OCI-LY3 (cell line): ENCODE results near the gene VTI1A.

ENCODE experiments used
- H2AFZ ChIP-seq: fragments of 200-600, 300-600 bp; shearing (Covaris generic); 2 replicates; pipeline ENCODE4 v1.6.0; 2014; ENCODE audit warnings: antibody characterized with exemption, low read depth, low read length
- H3K27ac ChIP-seq: fragments of 200-600, 300-600 bp; sonication (generic); 2 replicates; pipeline ENCODE4 v1.5.1; 2014; ENCODE audit warnings: mild to moderate bottlenecking, low read length, moderate library complexity, mixed read lengths
- H3K27me3 ChIP-seq: fragments of 200-600, 300-600 bp; sonication (generic); 2 replicates; pipeline ENCODE4 v1.6.1; 2014; ENCODE audit warnings: low read depth, low read length, mixed read lengths
- H3K36me3 ChIP-seq: fragments of 200-600, 300-600 bp; sonication (generic); replicated peaks from 2 replicates; pipeline ENCODE3; 2014; ENCODE audit warnings: low read depth, low read length, mixed read lengths
- H3K4me1 ChIP-seq: fragments of 300-600, 200-600 bp; sonication (generic); 2 replicates; pipeline ENCODE4 v1.6.1; 2014; ENCODE audit warnings: low read length, mixed read lengths
- H3K4me2 ChIP-seq: fragments of 200-600, 300-600 bp; sonication (generic); 2 replicates; pipeline ENCODE4 v1.6.1; 2014; ENCODE audit warnings: low read length, mixed read lengths
- H3K4me3 ChIP-seq: fragments of 300-600, 200-600 bp; sonication (generic); 2 replicates; pipeline ENCODE4 v1.5.1; 2014; ENCODE audit warnings: antibody characterized with exemption, mild to moderate bottlenecking, low read length, moderate library complexity
- H3K79me2 ChIP-seq: fragments of 300-600, 200-600 bp; shearing (Covaris generic); 2 replicates; pipeline ENCODE4 v1.6.1; 2014; ENCODE audit warnings: mild to moderate bottlenecking, low read length, mixed read lengths
- H3K9ac ChIP-seq: fragments of 300-600, 200-600 bp; shearing (Covaris generic); 2 replicates; pipeline ENCODE4 v1.6.0; 2014; ENCODE audit warnings: mild to moderate bottlenecking, low read length, moderate library complexity
- H3K9me3 ChIP-seq: fragments of 200-600, 300-600 bp; shearing (Covaris generic); 2 replicates; pipeline ENCODE4 v1.6.1; 2014; ENCODE audit warnings: low read length, mixed read lengths; ENCODE audit not compliant: insufficient read depth
- H4K20me1 ChIP-seq: fragments of 200-600, 300-600 bp; sonication (generic); 2 replicates; pipeline ENCODE4 v1.6.1; 2016; ENCODE audit warnings: low read length, mixed read lengths; ENCODE audit not compliant: insufficient read depth
- EZH2phosphoT487 ChIP-seq: fragments of 200-600 bp; shearing (Covaris generic); IDR thresholded peaks from 2 replicates; pipeline ENCODE4 v1.6.1; 2018; ENCODE audit warnings: antibody characterized with exemption, mixed run types, low read depth
- TF ChIP-seq, protein P1 (sequence below): fragments of 200-600, 300-600 bp; sonication (generic); IDR thresholded peaks from 2 replicates; pipeline ENCODE4 v1.5.1; 2014; ENCODE audit warnings: antibody characterized with exemption, low read length, low read depth

VTI1A gene

DNA sequence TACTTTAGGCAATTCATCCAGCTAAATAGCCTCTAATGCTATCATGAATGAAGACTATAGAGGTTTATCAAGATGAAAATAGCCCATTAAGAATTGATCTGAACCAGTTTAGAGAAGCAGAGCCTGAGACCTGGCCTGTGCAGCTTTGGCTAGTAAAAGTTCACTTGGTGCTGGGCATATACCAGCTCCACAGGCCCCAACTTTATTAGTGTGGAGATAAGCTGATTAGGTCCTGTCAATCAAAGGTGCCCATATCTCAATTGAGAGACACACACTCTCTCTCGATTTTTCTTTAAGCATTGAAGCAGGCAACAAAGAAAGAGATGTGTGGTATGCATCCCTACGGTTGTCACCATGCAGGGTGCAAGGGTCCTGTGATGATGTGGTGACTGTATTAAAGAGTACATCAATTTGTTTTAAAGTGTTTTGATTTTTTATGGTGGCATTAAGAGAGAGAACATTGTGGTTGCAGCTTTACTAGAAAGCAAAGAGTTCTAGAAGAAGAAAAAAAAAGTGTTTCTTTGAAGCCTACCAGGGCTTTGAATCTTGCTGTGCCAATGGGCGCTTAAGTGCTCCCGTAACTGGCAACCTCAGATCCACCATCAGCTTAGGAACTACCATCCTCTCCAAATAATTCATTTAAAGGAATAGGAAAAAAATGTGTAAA lies 111.6 kb downstream of the VTI1A start:
- Histone ChIP-seq H3K4me2 (no peak overlapping the region), H2AFZ (no peak overlapping the region), H3K79me2 (no peaks in the 10 kb centered on the region), H3K27ac (no peak overlapping the region), H3K27me3 (no peaks in the 10 kb centered on the region), H3K4me1 (no peaks in the 10 kb centered on the region), H3K36me3 (no peaks in the 10 kb centered on the region), H3K4me3 (no peak overlapping the region), H4K20me1 (no peaks in the 10 kb centered on the region), H3K9me3 (no peaks in the 10 kb centered on the region), H3K9ac (no peak overlapping the region)
- TF ChIP-seq, protein P1, sequence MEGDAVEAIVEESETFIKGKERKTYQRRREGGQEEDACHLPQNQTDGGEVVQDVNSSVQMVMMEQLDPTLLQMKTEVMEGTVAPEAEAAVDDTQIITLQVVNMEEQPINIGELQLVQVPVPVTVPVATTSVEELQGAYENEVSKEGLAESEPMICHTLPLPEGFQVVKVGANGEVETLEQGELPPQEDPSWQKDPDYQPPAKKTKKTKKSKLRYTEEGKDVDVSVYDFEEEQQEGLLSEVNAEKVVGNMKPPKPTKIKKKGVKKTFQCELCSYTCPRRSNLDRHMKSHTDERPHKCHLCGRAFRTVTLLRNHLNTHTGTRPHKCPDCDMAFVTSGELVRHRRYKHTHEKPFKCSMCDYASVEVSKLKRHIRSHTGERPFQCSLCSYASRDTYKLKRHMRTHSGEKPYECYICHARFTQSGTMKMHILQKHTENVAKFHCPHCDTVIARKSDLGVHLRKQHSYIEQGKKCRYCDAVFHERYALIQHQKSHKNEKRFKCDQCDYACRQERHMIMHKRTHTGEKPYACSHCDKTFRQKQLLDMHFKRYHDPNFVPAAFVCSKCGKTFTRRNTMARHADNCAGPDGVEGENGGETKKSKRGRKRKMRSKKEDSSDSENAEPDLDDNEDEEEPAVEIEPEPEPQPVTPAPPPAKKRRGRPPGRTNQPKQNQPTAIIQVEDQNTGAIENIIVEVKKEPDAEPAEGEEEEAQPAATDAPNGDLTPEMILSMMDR: no peak
- TF ChIP-seq EZH2phosphoT487: no peak

- Histone ChIP-seq H2AFZ (no peak overlapping the region), H3K27ac (no peak overlapping the region), H3K4me3 (no peak overlapping the region), H4K20me1 (no peaks in the 10 kb centered on the region), H3K79me2 (no peaks in the 10 kb centered on the region), H3K4me1 (no peaks in the 10 kb centered on the region), H3K9me3 (no peaks in the 10 kb centered on the region), H3K27me3 (no peaks in the 10 kb centered on the region), H3K36me3 (no peaks in the 10 kb centered on the region), H3K9ac (no peak overlapping the region), H3K4me2 (no peak overlapping the region)
- TF ChIP-seq EZH2phosphoT487: no peak
- TF ChIP-seq, protein P1: no peak
Observed at GRCh38 chr10:112559349-112559748, 112.3 kb downstream of the VTI1A start.

DNA sequence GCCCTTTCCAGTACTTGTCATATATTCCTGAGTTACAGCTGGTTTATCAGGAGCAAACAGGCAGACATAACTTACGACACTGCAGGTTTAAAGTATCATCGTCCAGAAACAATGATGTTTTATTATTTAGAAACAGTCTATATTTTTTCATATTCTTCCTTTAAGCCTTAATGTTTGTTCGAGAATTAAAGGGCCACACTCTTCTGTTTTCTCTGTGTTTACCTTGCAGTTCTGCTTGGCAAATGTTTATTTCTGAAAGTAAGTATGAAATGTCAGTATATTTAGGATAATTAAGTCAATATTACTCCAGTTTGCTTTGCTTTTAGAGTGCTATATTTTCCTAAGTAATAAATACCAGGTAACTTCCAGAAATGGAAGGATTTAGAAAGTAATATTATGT lies 115.1 kb downstream of the VTI1A start:
- Histone ChIP-seq H3K9me3 (no peaks in the 10 kb centered on the region), H3K79me2 (no peaks in the 10 kb centered on the region), H2AFZ (no peak overlapping the region), H3K36me3 (no peaks in the 10 kb centered on the region), H3K27ac (no peak overlapping the region), H3K4me1 (no peaks in the 10 kb centered on the region), H3K4me2 (no peak overlapping the region), H4K20me1 (no peaks in the 10 kb centered on the region), H3K9ac (no peak overlapping the region), H3K4me3 (no peak overlapping the region), H3K27me3 (no peaks in the 10 kb centered on the region)
- TF ChIP-seq, protein P1: no peak
- no peak for TF ChIP-seq EZH2phosphoT487

- no peak overlapping the region for H2AFZ ChIP-seq
- H3K36me3 ChIP-seq: no peaks in the 10 kb centered on the region
- H3K4me1 ChIP-seq: no peaks in the 10 kb centered on the region
- H3K9me3 ChIP-seq: no peaks in the 10 kb centered on the region
- TF ChIP-seq, protein P1: no peak
- TF ChIP-seq EZH2phosphoT487: no peak
- no peaks in the 10 kb centered on the region for H3K27me3 ChIP-seq
- H3K9ac ChIP-seq: no peak overlapping the region
- no peaks in the 10 kb centered on the region for H4K20me1 ChIP-seq
- no peak overlapping the region for H3K27ac ChIP-seq
- no peak overlapping the region for H3K4me2 ChIP-seq
- no peak overlapping the region for H3K4me3 ChIP-seq
- H3K79me2 ChIP-seq: no peaks in the 10 kb centered on the region
Observed at GRCh38 chr10:112562809-112563663, 116.0 kb downstream of the VTI1A start.
